ENCODE measurements around the gene PRKCE.
"Not testable (repeated sequence)": the region's sequence is repeated elsewhere in the genome, so short reads cannot be mapped to it uniquely, and the experiment has no call there.

Gene PRKCE

DNA sequence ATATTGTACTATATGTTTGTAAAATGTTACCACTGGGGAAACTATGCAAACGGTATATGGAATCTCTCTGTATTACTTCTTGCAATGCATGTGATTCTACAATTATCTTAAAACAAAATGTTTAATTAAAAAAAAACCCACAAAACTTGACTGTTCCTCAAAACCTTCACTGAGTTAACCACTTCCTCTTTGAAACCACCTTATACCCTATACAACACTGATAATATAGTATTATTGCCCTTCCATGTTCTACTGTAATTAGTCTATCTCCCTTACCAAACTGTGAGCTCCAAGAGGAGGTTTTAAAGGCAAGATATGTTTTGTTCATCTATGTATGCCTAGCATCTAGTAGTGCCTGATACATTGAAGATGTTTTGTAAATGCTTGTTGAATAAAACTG, 572.0 kb downstream of the PRKCE start:
- DNase-seq, result not testable (repeated sequence)

DNA sequence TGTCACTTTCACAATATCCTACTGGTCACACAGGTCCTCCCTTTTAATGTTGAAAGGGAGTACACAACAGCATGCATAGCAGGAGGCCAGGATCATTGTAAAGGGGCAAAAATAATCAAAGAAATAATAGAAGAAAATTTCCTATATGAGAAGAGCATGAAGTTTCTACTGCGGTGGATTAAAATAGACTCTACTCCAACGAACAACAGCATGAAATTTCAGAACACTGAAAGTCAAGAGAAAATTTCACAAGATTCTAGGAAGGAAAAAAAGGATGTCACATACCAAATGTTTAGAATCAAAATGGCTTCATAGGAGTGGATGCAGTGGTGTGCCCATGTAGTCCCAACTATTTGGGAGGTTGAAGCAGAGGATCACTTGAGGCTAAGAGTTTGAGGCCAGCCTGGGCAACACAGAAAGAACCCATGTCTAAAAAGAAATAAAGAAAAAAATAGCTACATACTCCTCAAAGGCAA, 573.7 kb downstream of the PRKCE start:
- no peak for DNase-seq

GRCh38 chr2:46225730-46226129, 574.3 kb downstream of the PRKCE start:
- DNase-seq, result no peak

DNA sequence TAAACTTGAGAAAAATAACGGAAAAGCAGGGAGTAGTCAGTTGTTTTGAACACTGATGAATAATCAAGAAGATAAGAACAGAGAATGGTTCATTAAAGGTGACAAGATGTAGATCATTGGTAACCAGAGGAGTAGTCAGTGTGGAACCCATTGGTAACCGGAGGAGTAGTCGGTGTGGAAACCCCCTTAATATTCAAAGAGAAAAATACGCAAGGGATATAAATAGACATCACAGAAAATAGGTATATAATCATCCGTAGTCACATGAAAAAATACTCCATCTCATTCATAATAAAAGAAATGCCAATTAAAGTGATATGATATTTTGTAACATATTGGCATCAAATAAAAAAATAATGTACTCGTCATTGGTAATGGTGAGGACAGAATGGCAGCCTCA, 575.1 kb downstream of the PRKCE start:
- DNase-seq, result no peak

DNA sequence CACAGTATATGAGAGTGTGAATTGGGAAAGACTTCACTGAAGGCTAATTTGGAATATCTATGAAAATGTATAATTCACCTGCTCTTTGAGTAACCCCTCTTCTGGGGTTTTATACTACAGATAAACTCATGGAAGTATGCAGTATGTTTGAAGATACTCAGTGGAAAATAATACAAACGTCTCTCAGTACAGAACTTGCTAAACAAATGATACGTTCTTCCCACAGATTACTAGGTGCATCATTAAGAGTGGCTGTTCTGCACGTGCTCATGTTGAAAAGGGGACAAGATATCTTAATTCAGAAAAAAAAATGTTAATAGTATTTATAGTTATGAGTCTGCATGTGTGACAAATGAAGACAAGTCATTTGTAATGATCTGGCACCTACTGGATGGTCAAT, 575.5 kb downstream of the PRKCE start:
- no peak for DNase-seq

GRCh38 chr2:46227674-46228289, 576.3 kb downstream of the PRKCE start:
- DNase-seq, result no peak

GRCh38 chr2:46229134-46230063, 577.9 kb downstream of the PRKCE start:
- DNase-seq, result peak; percentile 37

- peak; percentile 18 for DNase-seq
These were observed 578.7 kb downstream of the PRKCE start for GRCh38 chr2:46230115-46230571.

GRCh38 chr2:46230677-46231425, 579.4 kb downstream of the PRKCE start:
- no peak for DNase-seq

DNA sequence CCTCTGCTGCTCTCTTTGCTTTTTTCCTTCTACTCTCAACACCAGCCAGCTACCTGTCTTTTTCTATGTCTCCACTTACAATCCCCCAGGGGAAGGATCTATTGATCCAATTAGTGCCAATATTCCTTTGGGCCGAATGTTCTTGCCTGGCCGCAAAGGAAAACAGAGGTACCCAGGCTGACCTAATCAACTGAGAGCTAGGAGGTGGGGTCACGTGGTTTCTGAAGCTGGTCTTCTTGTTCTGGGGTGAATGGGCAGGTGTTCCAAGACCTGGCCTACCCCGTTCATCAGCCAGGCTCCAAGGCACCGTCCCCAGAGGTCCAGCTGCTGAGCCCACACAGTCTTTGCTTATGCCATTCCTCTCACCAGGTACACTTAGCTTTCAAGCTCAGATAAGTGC, 580.2 kb downstream of the PRKCE start:
- no peak for DNase-seq

- DNase-seq, result no peak
These were observed 581.4 kb downstream of the PRKCE start for GRCh38 chr2:46232860-46233259.

DNA sequence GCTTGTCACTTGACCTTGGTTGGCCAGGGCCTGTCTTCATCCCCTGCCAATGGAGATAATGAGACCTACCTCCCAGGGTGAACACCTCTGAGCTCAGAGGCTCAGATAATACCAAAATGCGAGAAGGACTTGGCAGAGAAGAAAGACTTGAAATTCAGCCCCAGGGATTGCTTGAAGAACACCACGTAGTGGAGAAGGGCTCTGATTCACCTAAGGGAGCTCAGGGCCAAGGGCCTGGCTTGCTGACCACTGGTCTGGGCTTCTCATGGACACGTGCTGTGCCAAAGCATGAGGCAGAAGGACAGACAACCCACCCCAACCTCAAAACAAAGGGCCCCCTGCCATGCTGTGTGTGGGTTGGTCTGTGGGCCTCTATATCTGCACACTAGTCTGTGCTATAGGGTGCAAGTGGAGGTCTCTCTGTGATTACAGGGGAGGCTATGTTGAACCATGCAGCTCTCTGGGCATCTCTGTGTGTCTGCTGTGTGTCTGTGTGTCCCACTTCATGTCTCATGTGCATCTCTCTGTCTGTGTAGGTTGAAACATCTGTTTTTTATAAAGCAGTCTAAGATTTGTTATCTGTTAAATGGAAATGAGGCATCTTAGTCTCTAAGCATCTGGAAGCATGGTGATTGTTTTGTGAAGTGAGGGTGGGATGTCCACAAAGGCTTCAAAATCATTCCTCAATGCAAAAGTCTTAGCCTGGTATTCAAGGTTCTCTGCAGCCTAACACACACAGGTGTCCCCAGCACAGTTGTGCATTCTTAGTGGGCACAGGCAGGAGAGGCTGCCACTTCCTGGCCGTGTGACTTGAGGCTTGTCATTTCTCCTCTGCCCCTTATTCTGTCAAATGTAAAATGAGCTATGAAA, 584.8 kb downstream of the PRKCE start:
- DNase-seq, result no peak

- DNase-seq, result no peak
These were observed 585.7 kb downstream of the PRKCE start for GRCh38 chr2:46236876-46237859.

All from stimulated activated CD4-positive, alpha-beta T cell treated with anti-CD3 and anti-CD28 coated beads, Interleukin-15, amount 100 ng/mL, for 24 hours (primary cell).